Anterior cingulate cortex (tissue), 58 donors: Measurements from ENCODE around the gene MYL10.
A peak's percentile ranks its signal among the peaks of the same experiment; 100 is the strongest.

ENCODE experiments used
- DNase-seq, 58 donors: peaks; one replicate each; lab custom pipeline; 2025; lab: John Stamatoyannopoulos, UW

Gene MYL10

GRCh38 chr7:101598986-101599771, 29.9 kb downstream of the MYL10 start:
- no peak for DNase-seq

- DNase-seq = peak in 3 of 58 donors; percentile 15 to 26 (median 26)
These were observed 30.6 kb downstream of the MYL10 start for GRCh38 chr7:101598422-101598985.

GRCh38 chr7:101597941-101598340, 31.2 kb downstream of the MYL10 start:
- no peak for DNase-seq

GRCh38 chr7:101596898-101597297, 32.2 kb downstream of the MYL10 start:
- no peak for DNase-seq

GRCh38 chr7:101595766-101596537, 33.1 kb downstream of the MYL10 start:
- no peak for DNase-seq

GRCh38 chr7:101595246-101595645, 33.9 kb downstream of the MYL10 start:
- DNase-seq = no peak

- DNase-seq = no peak
These were observed 34.3 kb downstream of the MYL10 start for GRCh38 chr7:101594790-101595189.

GRCh38 chr7:101593556-101593955, 35.5 kb downstream of the MYL10 start:
- no peak for DNase-seq

- DNase-seq = no peak
These were observed 37.6 kb downstream of the MYL10 start for GRCh38 chr7:101591504-101591903.

- no peak for DNase-seq
These were observed 38.2 kb downstream of the MYL10 start for GRCh38 chr7:101590663-101591435.

GRCh38 chr7:101589976-101590662, 39.0 kb downstream of the MYL10 start:
- DNase-seq = no peak

GRCh38 chr7:101589052-101589451, 40.0 kb downstream of the MYL10 start:
- DNase-seq = no peak

GRCh38 chr7:101588131-101588935, 40.8 kb downstream of the MYL10 start:
- no peak for DNase-seq

- DNase-seq = no peak
These were observed 42.0 kb downstream of the MYL10 start for GRCh38 chr7:101586906-101587677.

GRCh38 chr7:101586078-101586905, 42.8 kb downstream of the MYL10 start:
- DNase-seq = no peak

GRCh38 chr7:101582971-101583370, 46.1 kb downstream of the MYL10 start:
- no peak for DNase-seq

- DNase-seq = no peak
These were observed 47.2 kb downstream of the MYL10 start for GRCh38 chr7:101581891-101582290.

GRCh38 chr7:101580596-101580995, 48.5 kb downstream of the MYL10 start:
- DNase-seq = no peak
